H1 (cell line): Measurements from ENCODE around the gene ELMO1. TPM values are rescaled to one million over a fixed set of nuclear protein-coding genes. Genes with fewer than 3 reads are reported as not detected.

Source experiments
- CTCF ChIA-PET: fragments of 300-600 bp; sonication (Branson Sonifier 250); formaldehyde crosslinking; loops from one replicate; lab custom pipeline; 2021; ENCODE audit not compliant: partially characterized antibody; lab: Charles Lee
- POLR2A ChIA-PET: fragments of 300-600 bp; sonication (Branson Sonifier 250); formaldehyde crosslinking; loops from one replicate; lab custom pipeline; 2021; ENCODE audit warnings: inconsistent platforms; ENCODE audit not compliant: partially characterized antibody; lab: Charles Lee
- DNase-seq, 2 experiments: peaks; one replicate each; pipeline versions ENCODE4 v3.0.0 to v3.0.0-alpha.2; 2010 to 2022; ENCODE audit warnings: low spot score in 2 of 2, low read depth in 1 of 2, mixed read lengths in 1 of 2
- FAIRE-seq: peaks from 2 replicates; lab custom pipeline; 2011; peaks lifted over from hg19 to GRCh38; lab: Jason Lieb, UNC
- H2AFZ ChIP-seq: 2 replicates; pipeline ENCODE4 v1.8.1; 2012; ENCODE audit warnings: low read length, inconsistent platforms
- H2AK5ac ChIP-seq: 2 replicates; pipeline ENCODE4 v1.6.1; 2013; ENCODE audit warnings: low read depth, low read length
- H2BK120ac ChIP-seq: replicated peaks from 2 replicates; pipeline ENCODE3; 2013; ENCODE audit warnings: low read depth, low read length, inconsistent platforms
- H2BK12ac ChIP-seq: 2 replicates; pipeline ENCODE4 v1.6.1; 2013; ENCODE audit warnings: low read depth, low read length
- H2BK15ac ChIP-seq: 2 replicates; pipeline ENCODE4 v1.6.1; 2013; ENCODE audit warnings: low read length
- H2BK20ac ChIP-seq: 2 replicates; pipeline ENCODE4 v1.6.1; 2013; ENCODE audit warnings: low read length
- H2BK5ac ChIP-seq: 2 replicates; pipeline ENCODE4 v1.6.1; 2013; ENCODE audit warnings: low read depth, low read length
- H3K14ac ChIP-seq: 2 replicates; pipeline ENCODE4 v1.6.1; 2013; ENCODE audit warnings: inconsistent platforms; ENCODE audit not compliant: insufficient read length
- H3K18ac ChIP-seq: 2 replicates; pipeline ENCODE4 v1.6.1; 2013; ENCODE audit warnings: low read length; ENCODE audit errors: extremely low read depth
- H3K23ac ChIP-seq: 2 replicates; pipeline ENCODE4 v1.6.1; 2013; ENCODE audit warnings: inconsistent platforms; ENCODE audit not compliant: insufficient read length
- H3K23me2 ChIP-seq: 2 replicates; pipeline ENCODE4 v1.6.1; 2013; ENCODE audit warnings: low read depth, low read length
- H3K27ac ChIP-seq: 2 replicates; pipeline ENCODE4 v1.6.1; 2011; ENCODE audit warnings: low read depth, low read length, inconsistent platforms
- H3K27me3 ChIP-seq, 4 experiments: replicated peaks in 1 of 4; 1 replicate in 1 of 4; 2 replicates in 3 of 4; pipeline versions ENCODE4 v1.6.1 to v1.8.1; 2011 to 2013; ENCODE audit warnings: low read length in 3 of 4, mild to moderate bottlenecking in 3 of 4, inconsistent platforms in 2 of 4, mixed read lengths in 2 of 4, moderate library complexity in 1 of 4; ENCODE audit not compliant: control insufficient read depth in 3 of 4, insufficient read depth in 3 of 4; ENCODE audit errors: extremely low read depth in 1 of 4
- H3K36me3 ChIP-seq, 4 experiments: 2 replicates each; pipeline versions ENCODE4 v1.6.1 to v1.8.1; 2011 to 2013; ENCODE audit warnings: mild to moderate bottlenecking in 4 of 4, low read length in 3 of 4, moderate library complexity in 2 of 4, control low read depth in 1 of 4, inconsistent platforms in 1 of 4; ENCODE audit not compliant: insufficient read depth in 4 of 4, control insufficient read depth in 2 of 4
- H3K4ac ChIP-seq: replicated peaks from 2 replicates; pipeline ENCODE3; 2013; ENCODE audit warnings: low read length, low read depth, mixed read lengths, inconsistent platforms; ENCODE audit not compliant: insufficient read length
- H3K4me1 ChIP-seq, 4 experiments: replicated peaks in 1 of 4; 1 replicate in 1 of 4; 2 replicates in 3 of 4; pipeline versions ENCODE4 v1.6.1 to v1.8.1; 2011 to 2013; ENCODE audit warnings: low read length in 3 of 4, inconsistent platforms in 2 of 4, mixed read lengths in 1 of 4; ENCODE audit not compliant: insufficient read depth in 4 of 4, control insufficient read depth in 3 of 4
- H3K4me2 ChIP-seq, 2 experiments: 2 replicates each; pipeline versions ENCODE4 v1.6.1 to v1.8.1; 2011 to 2013; ENCODE audit warnings: low read depth in 2 of 2, low read length in 2 of 2, control low read depth in 1 of 2, inconsistent platforms in 1 of 2, mild to moderate bottlenecking in 1 of 2; ENCODE audit not compliant: insufficient read depth in 1 of 2
- H3K4me3 ChIP-seq, 4 experiments: fragments of 200-600, 300-600 bp in 1 of 4; sonication (generic), shearing (Covaris generic), sonication (Bioruptor Twin) in 1 of 4; 2 replicates each; pipeline versions ENCODE4 v1.5.1 to v1.8.1; 2011 to 2016; ENCODE audit warnings: low read length in 4 of 4, low read depth in 3 of 4, control low read depth in 2 of 4, inconsistent platforms in 2 of 4, mild to moderate bottlenecking in 2 of 4, mixed read lengths in 1 of 4, moderate library complexity in 1 of 4; ENCODE audit not compliant: insufficient read depth in 2 of 4; ENCODE audit errors: extremely low read depth in 1 of 4
- H3K56ac ChIP-seq: replicated peaks from 2 replicates; pipeline ENCODE3; 2013; ENCODE audit warnings: low read depth, mild to moderate bottlenecking, mixed read lengths, low read length, inconsistent platforms; ENCODE audit not compliant: insufficient read length
- H3K79me1 ChIP-seq: 2 replicates; pipeline ENCODE4 v1.6.1; 2013; ENCODE audit warnings: low read depth, low read length, control low read depth
- H3K79me2 ChIP-seq, 2 experiments: 2 replicates each; pipeline versions ENCODE4 v1.6.1 to v1.8.1; 2012 to 2013; ENCODE audit warnings: low read length in 2 of 2, mild to moderate bottlenecking in 2 of 2, inconsistent platforms in 1 of 2; ENCODE audit not compliant: insufficient read depth in 2 of 2, control insufficient read depth in 1 of 2
- H3K9ac ChIP-seq, 4 experiments: replicated peaks in 1 of 4; 1 replicate in 1 of 4; 2 replicates in 3 of 4; pipeline versions ENCODE4 v1.6.1 to v1.8.1; 2011 to 2013; ENCODE audit warnings: low read depth in 3 of 4, low read length in 3 of 4, control low read depth in 2 of 4, mild to moderate bottlenecking in 2 of 4, moderate library complexity in 2 of 4, inconsistent platforms in 1 of 4; ENCODE audit errors: extremely low read depth in 1 of 4
- H3K9me3 ChIP-seq, 2 experiments: 2 replicates each; pipeline versions ENCODE4 v1.6.1 to v1.8.1; 2012 to 2013; ENCODE audit warnings: mild to moderate bottlenecking in 2 of 2, moderate library complexity in 2 of 2, control low read depth in 1 of 2, inconsistent platforms in 1 of 2, low read depth in 1 of 2, low read length in 1 of 2, mixed read lengths in 1 of 2; ENCODE audit not compliant: insufficient read depth in 2 of 2
- H4K20me1 ChIP-seq, 2 experiments: replicated peaks in 1 of 2; 2 replicates each; pipeline versions ENCODE3 to v1.8.1; 2011 to 2013; ENCODE audit warnings: inconsistent platforms in 2 of 2, low read length in 2 of 2, mild to moderate bottlenecking in 1 of 2; ENCODE audit not compliant: insufficient read depth in 2 of 2, control insufficient read depth in 1 of 2
- H4K5ac ChIP-seq: 2 replicates; pipeline ENCODE4 v1.6.1; 2013; ENCODE audit warnings: low read length, low read depth, mixed read lengths, inconsistent platforms; ENCODE audit not compliant: insufficient read length
- H4K8ac ChIP-seq: 2 replicates; pipeline ENCODE4 v1.8.0; 2013; ENCODE audit warnings: mild to moderate bottlenecking, moderate library complexity, low read length, inconsistent platforms; ENCODE audit not compliant: insufficient read depth; ENCODE audit errors: extremely low read depth
- H4K91ac ChIP-seq: replicated peaks from 2 replicates; pipeline ENCODE3; 2013; ENCODE audit warnings: low read length, mixed read lengths, inconsistent platforms; ENCODE audit not compliant: insufficient read length
- CBX5 ChIP-seq: fragments of 300-800, 300-1000 bp; sonication (generic); IDR thresholded peaks from 2 replicates; pipeline ENCODE4 v1.7.1; 2016; ENCODE audit warnings: antibody characterized with exemption, low read length, low read depth
- CBX8 ChIP-seq: fragments of 300-800, 300-1000 bp; sonication (generic); IDR thresholded peaks from 2 replicates; pipeline ENCODE4 v1.7.1; 2016; ENCODE audit warnings: low read depth, low read length, borderline replicate concordance
- CHD2 ChIP-seq: IDR thresholded peaks from 2 replicates; pipeline ENCODE4 v1.6.1; 2012; ENCODE audit warnings: low read length, improper control_type of control experiment
- CTBP2 ChIP-seq: IDR thresholded peaks from 2 replicates; pipeline ENCODE4 v1.7.0; 2011; ENCODE audit warnings: borderline replicate concordance, mild to moderate bottlenecking, moderate library complexity, mixed read lengths, low read length; ENCODE audit not compliant: insufficient read depth, insufficient read length
- FOSL1 ChIP-seq: IDR thresholded peaks from 2 replicates; pipeline ENCODE4 v1.6.1; 2011; ENCODE audit warnings: mild to moderate bottlenecking, low read depth, low read length, moderate library complexity; ENCODE audit not compliant: insufficient read depth
- HDAC6 ChIP-seq: IDR thresholded peaks from one replicate; pipeline ENCODE4 v1.7.1; 2012; ENCODE audit warnings: low read depth, mild to moderate bottlenecking, inconsistent platforms, low read length, moderate library complexity
- MAX ChIP-seq: IDR thresholded peaks from 2 replicates; pipeline ENCODE4 v1.6.1; 2012; ENCODE audit warnings: inconsistent platforms
- PHF8 ChIP-seq: fragments of 200-600 bp; sonication (generic); conservative IDR thresholded peaks from 2 replicates; pipeline ENCODE4 v1.7.1; 2012; ENCODE audit warnings: low read depth, mild to moderate bottlenecking, inconsistent platforms, low read length, moderate library complexity
- RXRA ChIP-seq: IDR thresholded peaks from 2 replicates; pipeline ENCODE4 v1.6.1; 2011; ENCODE audit warnings: low read depth, mild to moderate bottlenecking, low read length, moderate library complexity; ENCODE audit not compliant: insufficient read depth
- SIN3A ChIP-seq, 2 experiments: IDR thresholded peaks in 1 of 2; conservative IDR thresholded peaks in 1 of 2; 2 replicates each; pipeline ENCODE4 v1.6.1; 2011 to 2012; ENCODE audit warnings: low read length in 2 of 2, improper control_type of control experiment in 1 of 2, low read depth in 1 of 2, mild to moderate bottlenecking in 1 of 2
- WGBS, 2 experiments: shearing (Covaris generic) in 1 of 2; methylation state at CpG; one replicate each; pipeline versions ENCODE4 v1.1.6 to v1.1.7; 2013 to 2015; ENCODE audit warnings: low lambda C conversion rate in 2 of 2, mixed read lengths in 2 of 2, inconsistent platforms in 1 of 2, low coverage in 1 of 2, missing lambda C conversion rate in 1 of 2; ENCODE audit not compliant: insufficient replicate concordance in 2 of 2, insufficient coverage in 1 of 2, insufficient read length in 1 of 2; ENCODE audit errors: extremely low coverage in 1 of 2, missing lambda C conversion rate in 1 of 2; 5-methylcytosine and 5-hydroxymethylcytosine counted together
- polyA plus RNA-seq, 7 experiments: library from polyadenylated mRNA; depleted of rRNA in 3 of 7; stranded (reverse) in 5 of 7; unstranded in 2 of 7; fragments of >200 nt in 5 of 7; fragments of 200-250 nt in 2 of 7; gene quantifications; 1 replicate in 5 of 7; 2 replicates in 1 of 7; 4 replicates in 1 of 7; pipeline versions ENCODE4 v1.2.1 to v1.2.3, GENCODE V29; 2011 to 2013; ENCODE audit warnings: missing spikeins in 2 of 7, mixed read lengths in 2 of 7
- total RNA-seq: library from RNA; stranded (reverse); fragmentation: NEBNext Ultra II Directional; extraction: Animal tissue kit (Norgen Biotek cat#: 25700); gene quantifications from 2 replicates; pipeline ENCODE4 v1.2.1, GENCODE V29; 2021

Gene ELMO1
- total and polyA plus RNA-seq, 2 of the 8 experiments (the other 6 are each of a cell fraction or from before 2014, with no cell fraction given): 18.4 to 21.0 TPM

DNA sequence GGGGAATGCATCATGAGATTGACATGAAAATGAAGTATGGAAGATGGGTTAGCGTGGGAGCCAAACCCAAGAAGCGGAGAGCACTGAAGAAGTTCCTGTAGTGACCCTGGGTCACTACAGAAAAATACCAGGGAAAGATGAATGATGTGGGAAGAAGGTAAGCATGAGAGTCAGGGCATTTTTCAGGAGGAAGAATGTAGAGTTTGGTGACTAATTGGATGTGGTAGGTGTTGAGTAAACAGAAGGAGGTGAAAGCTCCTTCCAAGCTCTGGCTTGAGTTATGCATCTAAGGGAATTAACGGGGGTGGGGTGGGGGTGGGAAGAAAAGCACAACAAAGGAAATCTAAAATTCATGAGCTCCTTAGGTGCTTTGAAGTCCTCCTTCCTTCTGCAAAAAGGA, 486.3 kb downstream of the ELMO1 start:
- Histone ChIP-seq H3K14ac (no peak overlapping the region), H4K5ac (no peak overlapping the region), H2BK12ac (0 out of 2 replicates have a peak overlapping the region, but pooled peaks have one; percentile 42), H2BK5ac (peak overlapping the region; percentile 13; the same call in 1 of the 2 replicates), H4K20me1 (no peaks in the 10 kb centered on the region), H2BK120ac (no peak overlapping the region), H3K79me2 (no peaks in the 10 kb centered on the region), H3K9me3 (peaks cover 4 to 5% of the 10 kb centered on the region in 2 experiments; a peak in 3 of 4 replicates), H2BK15ac (no peak overlapping the region), H3K9ac (no peak overlapping the region), H3K27ac (no peak overlapping the region), H3K18ac (no peak overlapping the region), H3K23me2 (no peaks in the 10 kb centered on the region), H4K91ac (no peak overlapping the region), H3K79me1 (no peaks in the 10 kb centered on the region), H3K4me1 (peaks cover 0 to 7% (median 2%) of the 10 kb centered on the region in 4 experiments; a peak in 4 of 7 replicates), H3K36me3 (no peaks in the 10 kb centered on the region), H3K4me3 (no peak overlapping the region; a peak in 1 of 8 replicates), H3K56ac (no peak overlapping the region), H2AFZ (no peak overlapping the region), H3K4me2 (no peak overlapping the region), H3K27me3 (no peaks in the 10 kb centered on the region), H3K4ac (no peak overlapping the region), H4K8ac (no peak overlapping the region), H2BK20ac (no peak overlapping the region), H2AK5ac (no peak overlapping the region), H3K23ac (no peak overlapping the region)
- DNase-seq (no peak), FAIRE-seq (no peak)
- CTCF ChIA-PET: interaction anchor here (0.9 to 4.9 kb wide), 3 partner anchors 9 to 219 kb away, joined by 3 to 22 read pairs (median 3); no protein-coding TSS in a partner anchor
- 70% methylated on average over 3 of the region's 3 CpGs; no CpG with 5 or more reads in 1 of the 2 experiments for WGBS, 2 experiments
- POLR2A ChIA-PET: no interaction called here
- no peak for TF ChIP-seq RXRA
- no peak for TF ChIP-seq PHF8
- no peak for TF ChIP-seq HDAC6
- no peak for TF ChIP-seq CHD2
- no peak for TF ChIP-seq SIN3A (conservative IDR thresholded peaks at IDR 0.05 in 1 of 2, IDR thresholded peaks at IDR 0.05 in 1 of 2; ENCODE audit: low read depth in 1 of 2, low read length in 2 of 2)
- TF ChIP-seq CBX8: no peak
- no peak for TF ChIP-seq FOSL1
- TF ChIP-seq CTBP2: no peak
- TF ChIP-seq MAX: no peak
- no peak for TF ChIP-seq CBX5
